Measurements from ENCODE around the gene ITIH3.

GRCh38 chr3:52775877-52776276, 18.7 kb upstream of the ITIH3 start:
- TF ChIP-seq POLR2A (IDR thresholded peaks at IDR 0.05) = no peak
- TF ChIP-seq, protein P1, sequence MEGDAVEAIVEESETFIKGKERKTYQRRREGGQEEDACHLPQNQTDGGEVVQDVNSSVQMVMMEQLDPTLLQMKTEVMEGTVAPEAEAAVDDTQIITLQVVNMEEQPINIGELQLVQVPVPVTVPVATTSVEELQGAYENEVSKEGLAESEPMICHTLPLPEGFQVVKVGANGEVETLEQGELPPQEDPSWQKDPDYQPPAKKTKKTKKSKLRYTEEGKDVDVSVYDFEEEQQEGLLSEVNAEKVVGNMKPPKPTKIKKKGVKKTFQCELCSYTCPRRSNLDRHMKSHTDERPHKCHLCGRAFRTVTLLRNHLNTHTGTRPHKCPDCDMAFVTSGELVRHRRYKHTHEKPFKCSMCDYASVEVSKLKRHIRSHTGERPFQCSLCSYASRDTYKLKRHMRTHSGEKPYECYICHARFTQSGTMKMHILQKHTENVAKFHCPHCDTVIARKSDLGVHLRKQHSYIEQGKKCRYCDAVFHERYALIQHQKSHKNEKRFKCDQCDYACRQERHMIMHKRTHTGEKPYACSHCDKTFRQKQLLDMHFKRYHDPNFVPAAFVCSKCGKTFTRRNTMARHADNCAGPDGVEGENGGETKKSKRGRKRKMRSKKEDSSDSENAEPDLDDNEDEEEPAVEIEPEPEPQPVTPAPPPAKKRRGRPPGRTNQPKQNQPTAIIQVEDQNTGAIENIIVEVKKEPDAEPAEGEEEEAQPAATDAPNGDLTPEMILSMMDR (IDR thresholded peaks at IDR 0.05) = no peak

Data from Peyer's patch (tissue), 4 donors.